Pancreas (tissue), 10 donors: ENCODE measurements around the gene NNAT. TPM values are rescaled to one million over a fixed set of nuclear protein-coding genes. Genes with fewer than 3 reads are reported as not detected.

Source experiments
- ATAC-seq, 4 donors: fragments of 200-7000 bp; cut with Tn5 transposase; one replicate each; pipeline versions ENCODE4 v1.8.0 to v1.9.1; 2020; ENCODE audit warnings: mild to moderate bottlenecking in 4 of 4, moderate library complexity in 4 of 4
- DNase-seq, 6 donors: peaks; one replicate each; pipeline ENCODE4 v3.0.0-alpha.2; 2020
- FAIRE-seq: peaks from 2 replicates; lab custom pipeline; 2012; peaks lifted over from hg19 to GRCh38; lab: Jason Lieb, UNC
- H3K27ac ChIP-seq, 4 donors: fragments of 200-600 bp; sonication (generic); 1 replicate in 3 of 4; 2 replicates in 1 of 4; pipeline versions ENCODE4 v1.5.0 to v1.8.0; 2020
- H3K27me3 ChIP-seq, 4 donors: fragments of 200-600 bp; one replicate each; pipeline ENCODE4 v1.8.0; 2021
- H3K36me3 ChIP-seq, 3 donors: fragments of 200-600 bp; sonication (generic) in 1 of 3; one replicate each; pipeline versions ENCODE4 v1.5.0 to v1.8.0; 2020 to 2021
- H3K4me1 ChIP-seq, 3 donors: fragments of 200-600 bp; one replicate each; pipeline ENCODE4 v1.8.0; 2021
- H3K4me3 ChIP-seq, 4 donors: fragments of 200-600 bp; sonication (generic) in 2 of 4; one replicate each; pipeline versions ENCODE4 v1.5.0 to v1.8.0; 2020 to 2021
- H3K9me3 ChIP-seq, 4 donors: fragments of 200-600 bp; one replicate each; pipeline ENCODE4 v1.8.0; 2021
- CTCF ChIP-seq, 4 donors: fragments of 200-600 bp; sonication (generic) in 3 of 4; IDR thresholded peaks; one replicate each; pipeline versions ENCODE4 v1.5.0 to v1.8.0; 2021; ENCODE audit warnings: antibody characterized with exemption in 4 of 4
- WGBS, 2 donors: extraction: QIAGEN DNeasy Blood & Tissue Kit; methylation state at CpG; one replicate each; pipeline ENCODE4 v1.1.7; 2013; 5-methylcytosine and 5-hydroxymethylcytosine counted together
- intact Hi-C, 3 donors: fragments of 100-400 bp; cut with DNase I; formaldehyde crosslinking; loops; one replicate each; pipeline versions ENCODE4 v1.11.1 to v1.14.2; 2022
- polyA plus RNA-seq, 2 donors: library from polyadenylated mRNA; stranded (reverse); fragments of 200-250 nt; gene quantifications; one replicate each; pipeline ENCODE4 v1.2.3, GENCODE V29; 2013
- total RNA-seq, 6 donors: library from RNA; stranded (reverse); fragmentation: NEBNext Ultra II Directional in 4 of 6; extraction: Animal tissue kit (Norgen Biotek cat#: 25700) in 4 of 6; gene quantifications; one replicate each; pipeline versions ENCODE4 v1.2.1 to v1.2.4, GENCODE V29; 2021 to 2023
- donor health status: healthy with polysubstance abuse.
- donor health status: DM: no; HTN: no; CAD: no; lungs with moderate emphysema.
- donor health status: DM: no; HTN: no; CAD: no.
- donor health status: control.
- donor health status: control.
- donor health status: Bipolar disorder and iron deficiency.
- donor health status: DM: yes; HTN: yes; CAD: no.
- donor health status: DM: no; HTN: no; CAD: no.
- donor health status: DM: no; HTN: no; CAD: no.
- donor health status: DM: yes; HTN: yes; CAD: no.

NNAT gene
- total and polyA plus RNA-seq, 8 donors, result 0.31 to 1.0 (median 0.63) TPM; not detected in 4

- DNase-seq (no peak), FAIRE-seq (no peak), ATAC-seq (no peak)
- 92 to 98% methylated on average over 4 of the region's 4 CpGs for WGBS, 2 donors
- H3K36me3 ChIP-seq, result peaks cover 0 to 7% (median 0%) of the 10 kb centered on the region in 3 donors
- intact Hi-C loops, result no loop called here
- no peaks in the 10 kb centered on the region for H3K27me3 ChIP-seq
- no peak overlapping the region for H3K4me3 ChIP-seq
- no peak for TF ChIP-seq CTCF (IDR thresholded peaks at IDR 0.05)
- H3K4me1 ChIP-seq, result no peaks in the 10 kb centered on the region
- no peak overlapping the region for H3K27ac ChIP-seq
- no peaks in the 10 kb centered on the region for H3K9me3 ChIP-seq
Observed at GRCh38 chr20:37513779-37514359, 7.2 kb upstream of the NNAT start.

GRCh38 chr20:37515876-37516275 lies 5.2 kb upstream of the NNAT start:
- no peaks in the 10 kb centered on the region for H3K27me3 ChIP-seq
- intact Hi-C loops, result no loop called here
- no peak overlapping the region for H3K27ac ChIP-seq
- no peaks in the 10 kb centered on the region for H3K9me3 ChIP-seq
- no peak for TF ChIP-seq CTCF (IDR thresholded peaks at IDR 0.05)
- peaks cover 0 to 7% (median 0%) of the 10 kb centered on the region in 3 donors for H3K36me3 ChIP-seq
- FAIRE-seq (no peak), DNase-seq (no peak), ATAC-seq (no peak)
- 71 to 84% methylated on average over 4 of the region's 4 CpGs for WGBS, 2 donors
- H3K4me1 ChIP-seq, result no peaks in the 10 kb centered on the region
- H3K4me3 ChIP-seq, result no peak overlapping the region

- no peak overlapping the region for H3K4me3 ChIP-seq
- intact Hi-C loops, result no loop called here
- ATAC-seq, result no peak
- H3K27me3 ChIP-seq, result no peaks in the 10 kb centered on the region
- H3K36me3 ChIP-seq, result peaks cover 0 to 7% (median 0%) of the 10 kb centered on the region in 3 donors
- H3K4me1 ChIP-seq, result no peaks in the 10 kb centered on the region
- no peak for TF ChIP-seq CTCF (IDR thresholded peaks at IDR 0.05)
- FAIRE-seq, result no peak
- 65 to 73% methylated on average over 13 of the region's 13 CpGs for WGBS, 2 donors
- DNase-seq, result no peak
- no peak overlapping the region for H3K27ac ChIP-seq
- no peaks in the 10 kb centered on the region for H3K9me3 ChIP-seq
Observed at GRCh38 chr20:37516811-37517750, 4.0 kb upstream of the NNAT start.

- Histone ChIP-seq H3K9me3 (no peaks in the 10 kb centered on the region), H3K27me3 (no peaks in the 10 kb centered on the region), H3K4me3 (no peak overlapping the region), H3K36me3 (peaks cover 0 to 7% (median 0%) of the 10 kb centered on the region in 3 donors), H3K4me1 (no peaks in the 10 kb centered on the region), H3K27ac (no peak overlapping the region)
- ATAC-seq (no peak), FAIRE-seq (no peak), DNase-seq (no peak)
- intact Hi-C loops, result no loop called here
- TF ChIP-seq CTCF (IDR thresholded peaks at IDR 0.05), result no peak
- 91 to 95% methylated on average over 7 of the region's 7 CpGs for WGBS, 2 donors
Observed at GRCh38 chr20:37518059-37518458, 3.0 kb upstream of the NNAT start.
